Activated CD8-positive, alpha-beta memory T cell treated with anti-CD3 and anti-CD28 coated beads for 1 hour (primary cell): Measurements from ENCODE around the gene MICAL3.
"Not testable (repeated sequence)": the region's sequence is repeated elsewhere in the genome, so short reads cannot be mapped to it uniquely, and the experiment has no call there.

Source experiments
- DNase-seq, 2 donors: peaks; one replicate each; pipeline ENCODE4 v3.0.0-alpha.2; 2020; ENCODE audit warnings: low read depth in 1 of 2; ENCODE audit errors: extremely low read depth in 1 of 2

The MICAL3 gene

DNA sequence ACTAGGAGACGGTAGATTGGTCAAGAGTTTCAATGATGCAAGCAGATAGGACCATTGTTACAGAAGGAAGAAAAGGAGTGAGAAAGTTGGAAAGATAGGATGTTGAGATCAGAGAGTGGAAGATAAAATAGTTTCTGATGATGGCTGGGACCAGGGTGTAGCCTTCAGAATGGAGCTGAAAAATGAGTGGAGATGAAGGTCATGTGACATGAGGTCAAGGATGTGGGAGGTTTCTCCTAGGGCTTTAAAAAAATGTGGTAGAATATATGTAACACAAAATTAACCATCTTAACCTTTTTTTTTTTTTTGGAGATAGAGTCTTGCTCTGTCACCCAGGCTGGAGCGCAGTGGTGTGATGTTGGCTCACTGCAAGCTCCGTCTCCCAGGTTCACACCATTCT, 35.1 kb upstream of the MICAL3 start:
- no peak for DNase-seq

DNA sequence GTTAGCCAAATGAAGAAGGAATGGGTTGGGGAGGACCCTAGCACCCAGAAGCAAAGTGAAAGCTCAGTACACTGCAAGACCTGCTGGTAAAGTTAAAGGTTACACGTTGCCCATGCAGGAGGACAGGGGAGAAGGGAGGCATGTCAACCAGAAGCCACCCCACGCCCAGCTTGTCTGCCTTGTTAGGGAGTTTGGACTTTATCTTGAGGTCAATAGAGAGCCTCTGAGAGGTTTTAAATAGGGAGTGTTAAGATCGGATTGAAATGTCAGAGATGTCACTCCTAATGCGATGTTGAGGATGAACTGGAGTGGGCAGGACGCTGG, 34.7 kb upstream of the MICAL3 start:
- no peak for DNase-seq

DNA sequence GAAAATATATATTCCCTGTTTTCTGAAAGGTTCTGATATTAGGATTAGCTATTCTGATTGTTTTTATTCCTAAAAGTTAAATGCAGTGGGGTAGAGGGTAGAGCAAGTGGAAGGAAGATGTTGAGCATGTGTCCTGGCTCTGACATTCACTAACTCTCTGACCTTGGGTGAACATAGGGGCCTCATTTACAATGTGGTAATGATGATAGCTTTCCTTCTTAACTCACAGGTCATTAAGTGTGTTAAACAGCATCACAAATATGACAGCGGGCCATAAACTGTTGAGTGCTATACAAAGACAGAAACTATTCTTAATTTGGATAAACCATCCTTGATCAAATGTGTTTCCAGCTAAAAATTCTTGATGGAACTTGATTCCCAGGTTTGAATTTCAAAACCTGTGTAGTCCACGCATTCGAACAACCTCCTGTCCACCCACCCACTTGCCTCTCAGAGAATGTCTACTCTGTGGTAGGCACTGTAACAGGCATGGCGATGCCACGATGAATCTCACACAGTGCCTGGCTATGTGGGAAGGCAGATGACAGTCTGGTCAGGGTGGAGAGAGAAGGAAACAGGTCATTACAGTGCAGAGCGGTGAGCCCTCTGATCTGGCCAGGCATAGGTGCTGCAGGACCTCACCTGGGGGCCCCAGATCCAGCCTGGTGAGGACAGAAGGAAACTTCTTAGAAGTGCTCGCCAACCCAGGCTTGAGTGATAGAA, 34.2 kb upstream of the MICAL3 start:
- DNase-seq, result no peak

DNA sequence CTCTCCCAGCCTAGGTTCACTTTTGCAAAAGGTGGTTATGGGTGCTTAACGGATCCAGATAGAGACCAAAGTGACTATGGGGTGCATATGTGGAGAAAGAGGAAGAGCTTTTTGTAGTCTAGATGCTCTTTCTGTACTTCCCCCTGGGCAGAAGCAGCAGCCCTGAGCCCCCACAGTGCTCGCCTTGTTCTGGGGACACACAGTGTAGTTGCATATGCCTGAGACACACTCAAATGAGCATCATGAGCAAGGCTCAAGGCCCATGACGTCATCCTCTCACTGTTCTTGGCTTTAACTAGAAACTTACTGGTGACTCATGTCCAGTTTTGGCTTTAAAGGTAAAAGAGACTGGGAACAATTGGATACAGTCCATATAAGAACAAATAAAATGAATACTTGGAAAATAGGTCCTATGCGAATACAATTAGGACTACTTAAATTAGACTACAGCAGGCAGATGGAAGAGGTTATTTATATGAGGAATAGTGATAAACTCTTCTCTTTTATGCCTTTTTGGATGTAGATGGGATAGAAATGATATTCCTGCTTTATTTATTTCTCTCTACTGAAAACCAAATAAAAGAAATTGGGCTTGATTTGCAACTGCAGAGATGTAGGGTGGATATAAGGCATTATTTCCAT, 33.3 kb upstream of the MICAL3 start:
- no peak for DNase-seq

DNA sequence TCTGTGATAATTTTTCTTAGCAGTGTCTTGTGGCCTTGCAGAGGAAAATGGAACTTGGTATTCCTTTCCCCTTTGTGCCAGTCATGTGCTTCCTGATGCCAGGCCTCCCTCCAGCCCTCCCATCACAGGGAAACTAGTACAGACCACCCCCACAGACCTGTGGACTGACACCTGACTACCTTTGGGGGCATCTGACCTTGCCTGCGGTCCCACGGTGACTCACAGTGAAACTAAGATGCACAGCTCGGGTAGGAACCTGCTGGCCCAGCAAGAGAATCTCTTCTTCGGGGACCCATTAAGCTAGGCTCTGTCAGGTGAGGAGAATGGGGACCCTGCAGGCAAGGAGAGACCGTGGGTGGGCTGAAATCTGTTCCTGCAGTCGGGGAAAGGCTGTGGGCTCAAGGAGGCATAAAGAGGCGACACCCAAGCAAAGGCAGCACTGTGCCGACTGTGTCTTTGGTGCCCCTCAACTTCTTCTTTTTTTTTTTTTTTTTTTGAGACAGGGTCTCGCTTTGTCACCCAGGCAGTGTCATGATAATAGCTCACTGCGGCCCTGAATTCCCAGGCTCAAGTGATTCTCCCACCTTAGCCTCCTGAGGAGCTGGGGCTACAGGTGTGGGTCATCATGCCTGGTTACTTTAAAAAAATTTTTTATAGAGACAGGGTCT, 32.6 kb upstream of the MICAL3 start:
- no peak for DNase-seq

DNA sequence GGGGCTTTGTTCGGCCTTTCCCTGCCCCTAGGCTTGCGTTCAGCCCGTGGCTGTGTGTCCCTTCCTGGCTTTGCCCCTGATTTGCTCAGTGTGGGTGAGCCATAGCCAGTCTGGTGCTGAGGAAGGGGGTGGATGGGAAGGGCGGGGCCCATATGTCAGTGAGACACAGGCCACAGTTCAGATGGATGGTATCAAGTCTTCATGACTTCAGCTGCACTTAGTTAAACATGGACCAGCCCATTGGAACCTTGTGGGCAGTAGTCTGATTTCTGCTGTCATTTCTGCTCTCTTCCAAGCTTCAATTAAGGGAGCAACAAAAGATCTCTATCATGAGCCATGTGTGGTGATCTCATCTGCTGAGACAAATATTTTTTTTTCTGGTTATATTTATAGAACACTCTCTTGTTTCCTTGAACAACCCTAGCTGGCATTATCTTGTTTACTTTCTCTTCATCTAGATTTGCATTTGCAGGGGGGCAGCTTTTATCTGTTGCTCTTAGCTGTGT, 31.9 kb upstream of the MICAL3 start:
- no peak for DNase-seq

DNA sequence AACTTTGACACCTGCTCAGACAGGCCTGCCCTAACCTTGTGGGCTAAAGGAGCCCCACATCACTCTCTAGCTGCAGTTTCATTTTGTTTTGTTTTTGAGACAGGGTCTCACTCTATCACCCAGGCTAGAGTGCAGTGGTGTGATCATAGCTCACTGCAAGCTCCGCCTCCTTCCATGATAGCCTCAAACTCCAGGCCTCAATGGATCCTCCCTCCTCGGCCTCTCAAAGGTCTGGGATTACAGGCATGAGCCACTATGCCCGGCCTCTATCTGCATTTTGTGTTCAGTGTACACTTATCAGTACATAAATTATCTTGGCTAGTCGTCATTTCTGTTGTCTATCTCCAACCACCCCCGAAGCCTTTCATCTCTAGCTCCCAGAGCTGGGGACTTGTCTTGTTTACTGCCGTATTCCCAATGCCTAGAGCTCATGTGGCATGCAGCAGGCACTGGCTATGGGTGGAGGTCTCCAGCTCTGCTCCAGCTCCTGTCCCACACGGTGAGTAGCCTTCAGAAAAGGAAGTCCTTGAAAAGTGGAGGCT, 31.3 kb upstream of the MICAL3 start:
- no peak for DNase-seq

DNA sequence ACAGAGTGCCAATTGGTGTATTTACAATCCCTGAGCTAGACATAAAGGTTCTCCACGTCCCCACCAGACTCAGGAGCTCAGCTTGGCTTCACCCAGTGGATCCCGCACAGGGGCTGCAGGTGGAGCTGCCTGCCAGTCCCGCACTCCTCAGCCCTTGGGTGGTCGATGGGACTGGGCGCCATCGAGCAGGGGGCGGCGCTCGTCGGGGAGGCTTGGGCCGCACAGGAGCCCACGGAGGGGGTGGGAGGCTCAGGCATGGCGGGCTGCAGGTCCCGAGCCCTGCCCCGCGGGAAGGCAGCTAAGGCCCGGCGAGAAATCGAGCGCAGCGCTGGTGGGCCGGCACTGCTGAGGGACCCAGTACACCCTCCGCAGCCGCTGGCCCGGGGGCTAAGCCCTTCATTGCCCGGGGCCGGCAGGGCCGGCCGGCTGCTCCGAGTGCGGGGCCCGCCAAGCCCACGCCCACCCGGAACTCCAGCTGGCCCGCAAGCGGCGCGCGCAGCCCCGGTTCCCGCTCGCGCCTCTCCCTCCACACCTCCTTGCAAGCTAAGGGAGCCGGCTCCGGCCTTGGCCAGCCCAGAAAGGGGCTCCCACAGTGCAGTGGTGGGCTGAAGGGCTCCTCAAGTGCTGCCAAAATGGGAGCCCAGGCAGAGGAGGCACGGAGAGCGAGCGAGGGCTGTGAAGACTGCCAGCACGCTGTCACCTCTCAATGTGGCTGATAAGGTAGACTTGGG, 29.0 kb upstream of the MICAL3 start:
- not testable (repeated sequence) for DNase-seq

DNA sequence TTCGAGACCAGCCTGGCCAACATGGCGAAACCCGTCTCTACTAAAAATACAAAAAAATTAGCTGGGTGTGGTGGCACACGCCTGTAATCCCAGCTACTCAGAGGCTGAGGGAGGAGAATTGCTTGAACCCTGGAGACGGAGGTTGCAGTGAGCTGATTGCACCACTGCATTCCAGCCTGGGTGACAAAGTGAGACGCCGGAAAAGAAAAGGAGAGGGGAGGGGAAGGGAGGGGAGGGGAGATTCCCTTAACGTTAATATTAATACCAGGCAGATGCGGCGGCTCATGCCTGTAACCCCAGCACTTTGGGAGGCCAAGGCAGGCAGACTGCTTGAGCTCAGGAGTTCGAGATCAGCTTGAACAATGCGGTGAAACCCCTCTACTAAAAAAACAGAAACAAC, 26.8 kb upstream of the MICAL3 start:
- DNase-seq, result not testable (repeated sequence)

DNA sequence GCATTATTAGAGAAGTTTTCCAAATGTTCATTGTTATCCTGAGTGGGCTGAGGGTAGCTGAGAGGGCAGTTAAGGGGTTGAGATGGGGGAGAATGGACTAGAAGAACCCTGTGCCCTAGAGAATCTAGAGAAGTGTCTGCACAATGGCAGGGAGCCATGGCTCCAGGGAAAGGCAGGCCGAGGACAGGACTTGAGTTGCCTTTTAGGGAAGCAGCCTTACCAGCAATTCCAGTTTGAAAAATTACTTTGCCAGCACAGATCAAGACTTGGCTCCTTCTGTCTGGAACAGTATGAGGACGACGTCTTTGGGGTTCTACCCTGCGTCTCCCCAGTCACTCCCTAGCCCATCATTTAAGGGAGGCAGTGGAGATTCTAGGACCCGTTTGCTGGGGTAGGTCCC, 25.7 kb upstream of the MICAL3 start:
- no peak for DNase-seq

DNA sequence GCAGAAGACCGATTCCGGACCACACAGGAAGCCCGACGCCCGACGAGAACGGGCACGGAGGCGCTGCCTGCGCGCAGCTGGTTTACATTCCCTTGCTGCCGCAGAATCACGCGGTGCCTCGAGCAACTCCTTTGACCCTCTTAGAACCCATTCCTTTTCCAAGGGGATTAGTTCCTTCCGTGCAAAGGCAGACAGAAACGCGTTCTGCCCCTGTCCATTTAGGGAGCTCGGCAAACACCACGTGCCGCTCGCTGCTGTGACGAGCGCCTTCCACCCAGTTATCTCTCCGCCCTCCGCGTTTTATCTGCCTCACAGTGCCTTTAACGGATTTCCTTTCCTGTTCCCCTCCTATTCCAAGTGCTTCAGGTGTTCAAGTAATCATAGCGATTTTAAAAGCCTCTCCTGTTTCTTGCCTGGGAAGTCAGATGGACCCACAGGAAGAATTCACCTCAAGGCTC, 24.1 kb upstream of the MICAL3 start:
- no peak for DNase-seq

DNA sequence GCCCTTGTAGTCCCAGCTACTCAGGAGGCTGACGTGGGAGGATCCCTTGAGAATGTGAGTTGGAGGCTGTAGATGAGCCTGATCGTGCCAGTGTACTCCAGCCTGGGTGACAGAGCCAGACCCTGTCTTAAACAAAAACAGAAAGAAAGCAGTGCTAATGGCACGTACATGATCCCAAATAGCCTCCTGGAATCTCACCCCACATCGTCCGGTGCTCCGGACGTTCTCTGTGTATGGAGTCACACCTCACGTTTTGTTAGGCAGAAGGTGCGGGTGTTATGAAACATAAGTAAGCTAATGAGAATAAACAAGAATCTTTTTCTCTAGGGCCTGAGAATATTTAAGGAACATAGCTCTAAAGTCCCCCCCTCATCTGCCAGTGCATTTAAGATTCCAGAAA, 23.7 kb upstream of the MICAL3 start:
- no peak for DNase-seq

DNA sequence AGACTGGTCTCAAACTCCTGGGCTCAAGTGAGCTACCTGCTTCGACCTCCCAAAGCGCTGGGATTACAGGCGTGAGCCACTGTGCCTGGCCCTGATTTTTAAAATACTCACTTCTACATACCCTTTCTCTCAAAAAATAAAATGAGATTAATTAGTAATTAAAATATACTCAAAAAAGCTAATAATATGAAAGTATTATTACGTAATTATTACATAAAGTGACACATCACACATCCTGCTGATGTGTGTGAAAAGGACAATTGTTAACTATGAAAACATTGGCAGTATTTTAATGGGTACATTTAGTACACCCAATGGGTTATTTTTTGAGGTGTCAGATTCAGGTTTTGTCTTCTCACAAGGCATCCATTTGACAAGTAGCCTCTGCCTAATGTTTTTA, 21.4 kb upstream of the MICAL3 start:
- DNase-seq, result no peak

DNA sequence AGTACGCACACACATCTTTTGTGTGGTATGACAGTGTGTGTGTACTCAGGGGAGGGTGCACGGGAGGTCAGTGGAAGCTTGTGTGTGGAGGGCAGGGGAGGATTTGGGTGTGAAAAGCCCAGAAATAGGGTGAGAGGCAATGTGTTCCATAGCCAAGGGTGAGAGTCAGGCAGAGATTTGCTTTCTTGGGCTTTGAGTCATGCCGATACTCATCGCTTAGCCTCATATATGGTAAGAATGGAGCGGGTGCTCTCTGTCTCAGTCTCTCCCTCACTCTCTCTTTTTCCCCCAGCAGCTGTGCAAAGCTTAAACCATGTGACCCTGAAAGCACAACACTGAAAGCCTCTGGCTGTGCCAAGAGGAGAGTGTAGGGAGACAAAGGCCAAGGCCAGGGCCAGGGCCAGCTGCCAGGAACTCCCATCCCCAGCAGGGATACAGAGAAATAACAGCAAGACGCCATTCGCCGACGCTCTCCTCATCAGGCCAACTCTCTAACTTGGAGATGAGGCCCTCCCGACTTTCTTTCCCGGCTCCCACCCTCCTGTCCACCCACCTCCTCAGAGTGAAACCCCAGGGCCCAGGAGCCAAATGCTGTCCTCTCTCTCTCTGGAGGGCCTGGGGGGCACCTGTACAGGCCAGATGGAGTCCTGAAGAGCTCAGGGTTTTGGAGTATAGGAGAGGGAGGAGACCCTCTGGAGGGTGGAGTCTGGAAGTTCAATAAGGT, 20.3 kb upstream of the MICAL3 start:
- DNase-seq, result no peak

DNA sequence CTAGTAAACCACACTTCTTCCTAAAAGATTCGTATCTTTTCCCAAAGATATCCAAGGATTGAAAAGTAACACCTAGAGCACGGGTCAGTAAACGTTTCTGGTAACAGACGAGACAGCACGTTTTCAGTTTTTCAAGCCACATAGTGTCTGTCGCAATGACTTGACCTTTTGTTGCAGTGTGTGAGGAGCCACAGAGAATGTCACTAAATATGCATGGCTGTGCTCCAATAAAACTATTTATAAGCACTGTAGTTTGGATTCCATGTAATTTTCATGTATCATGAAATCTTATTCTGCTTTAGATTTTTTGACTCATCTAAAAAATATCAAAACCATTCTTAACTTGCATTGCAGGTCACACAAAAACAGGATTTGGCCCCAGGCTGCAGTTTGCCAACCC, 18.3 kb upstream of the MICAL3 start:
- DNase-seq, result no peak

DNA sequence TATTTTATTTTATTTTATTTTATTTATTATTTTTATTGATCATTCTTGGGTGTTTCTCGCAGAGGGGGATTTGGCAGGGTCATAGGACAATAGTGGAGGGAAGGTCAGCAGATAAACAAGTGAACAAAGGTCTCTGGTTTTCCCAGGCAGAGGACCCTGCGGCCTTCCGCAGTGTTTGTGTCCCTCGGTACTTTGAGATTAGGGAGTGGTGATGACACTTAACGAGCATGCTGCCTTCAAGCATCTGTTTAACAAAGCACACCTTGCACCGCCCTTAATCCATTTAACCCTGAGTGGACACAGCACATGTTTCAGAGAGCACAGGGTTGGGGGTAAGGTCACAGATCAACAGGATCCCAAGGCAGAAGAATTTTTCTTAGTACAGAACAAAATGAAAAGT, 16.5 kb upstream of the MICAL3 start:
- not testable (repeated sequence) for DNase-seq

DNA sequence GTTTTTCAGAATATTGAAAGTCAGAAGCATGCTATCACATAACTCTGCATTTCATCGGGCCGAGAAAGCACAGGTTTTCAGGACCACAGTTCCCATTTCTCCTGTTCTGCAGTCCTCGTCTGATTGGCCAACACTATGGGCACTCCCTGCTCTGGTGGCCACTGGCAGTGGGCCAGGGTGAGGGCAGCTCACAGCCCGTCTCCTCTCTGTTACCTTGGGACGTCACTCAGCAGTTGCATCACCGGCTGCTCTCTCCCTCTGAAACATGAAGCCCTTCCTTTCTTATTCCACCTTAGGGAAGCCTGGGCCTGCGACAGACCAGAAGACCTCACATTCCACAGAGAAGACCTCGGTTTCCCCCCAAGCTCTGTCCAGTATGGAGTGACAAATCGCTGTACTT, 11.4 kb upstream of the MICAL3 start:
- DNase-seq, result no peak

DNA sequence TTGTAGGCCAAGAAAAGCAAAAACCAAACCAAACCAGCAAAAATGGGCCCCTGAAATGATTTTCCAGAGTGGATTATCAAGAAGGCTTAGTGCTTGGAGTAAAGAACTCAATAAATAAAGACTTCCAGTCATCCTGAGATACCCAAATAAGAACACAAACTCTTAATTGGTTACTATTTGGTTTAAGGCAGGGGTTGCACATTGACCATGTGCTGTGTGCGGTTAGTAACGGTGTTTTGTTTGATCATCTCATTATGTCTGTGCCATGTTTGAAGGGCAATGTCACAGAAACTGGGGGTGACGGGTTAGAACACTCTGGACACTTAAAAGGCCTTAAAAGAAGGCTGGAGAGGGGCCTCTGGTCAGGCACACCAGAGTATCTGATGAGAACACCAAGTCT, 9.7 kb upstream of the MICAL3 start:
- no peak for DNase-seq

DNA sequence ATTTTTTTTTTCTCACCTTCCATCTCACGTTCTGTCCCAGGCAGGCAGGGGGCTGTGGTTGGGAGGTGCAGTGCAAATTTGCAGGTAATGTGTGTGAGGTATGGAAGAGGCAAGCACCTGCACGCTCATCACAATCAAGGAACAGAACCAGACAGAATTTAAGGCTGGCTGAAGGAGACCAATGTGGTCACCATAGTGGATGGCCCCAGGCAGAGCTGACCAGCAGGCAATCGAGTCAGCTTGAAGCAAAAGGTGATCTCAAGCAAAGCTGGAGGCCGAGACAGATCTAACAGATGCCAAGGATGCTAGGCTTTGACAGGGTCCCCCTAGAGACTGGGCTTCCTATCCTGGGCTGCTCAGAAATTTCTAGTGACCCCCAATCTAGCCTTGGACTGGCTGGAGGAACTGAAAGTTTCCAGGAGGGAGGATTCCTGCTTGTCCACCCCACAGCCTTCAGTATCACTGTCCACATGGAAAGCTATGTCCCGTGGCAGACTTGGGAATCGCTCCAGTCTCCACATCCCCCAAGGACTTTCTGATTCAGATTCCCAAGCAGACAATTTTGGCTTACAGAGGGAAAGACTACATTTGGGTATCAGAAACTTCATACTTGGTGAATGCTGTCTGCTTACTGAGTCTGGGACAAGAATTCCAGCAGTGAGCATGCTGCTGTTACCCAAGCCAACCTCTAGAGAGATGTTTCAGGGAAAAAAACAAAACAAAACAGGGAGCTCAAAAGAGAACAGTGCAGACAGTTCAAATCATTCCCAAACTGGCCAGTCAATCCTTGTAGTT, 9.0 kb upstream of the MICAL3 start:
- no peak for DNase-seq
